ENCODE measurements around the gene SLC6A9.

SLC6A9 gene

GRCh38 chr1:44025816-44026215, 5.4 kb downstream of the SLC6A9 start:
- DNase-seq: no peak

- DNase-seq: no peak
Observed at GRCh38 chr1:44024903-44025525, 6.2 kb downstream of the SLC6A9 start.

GRCh38 chr1:44024031-44024902, 7.0 kb downstream of the SLC6A9 start:
- DNase-seq: no peak

GRCh38 chr1:44021581-44022321, 9.5 kb downstream of the SLC6A9 start:
- DNase-seq: no peak

- DNase-seq: no peak
Observed at GRCh38 chr1:44021156-44021555, 10.1 kb downstream of the SLC6A9 start.

- DNase-seq: no peak
Observed at GRCh38 chr1:44020464-44020863, 10.8 kb downstream of the SLC6A9 start.

GRCh38 chr1:44019466-44019948, 11.8 kb downstream of the SLC6A9 start:
- no peak for DNase-seq

- no peak for DNase-seq
Observed at GRCh38 chr1:44016890-44017400, 14.3 kb downstream of the SLC6A9 start.

- DNase-seq: no peak
Observed at GRCh38 chr1:44016041-44016889, 15.0 kb downstream of the SLC6A9 start.

GRCh38 chr1:44015206-44015605, 16.1 kb downstream of the SLC6A9 start:
- DNase-seq: no peak

GRCh38 chr1:44014365-44015104, 16.7 kb downstream of the SLC6A9 start:
- DNase-seq: no peak

- no peak for DNase-seq
Observed at GRCh38 chr1:44013949-44014348, 17.3 kb downstream of the SLC6A9 start.

GRCh38 chr1:44012941-44013609, 18.2 kb downstream of the SLC6A9 start:
- no peak for DNase-seq

- DNase-seq: no peak
Observed at GRCh38 chr1:44012404-44012803, 18.9 kb downstream of the SLC6A9 start.

- DNase-seq: no peak
Observed at GRCh38 chr1:44010935-44011471, 20.3 kb downstream of the SLC6A9 start.

GRCh38 chr1:44008259-44008658, 23.0 kb downstream of the SLC6A9 start:
- DNase-seq: no peak

- no peak for DNase-seq
Observed at GRCh38 chr1:44002606-44003157, 28.6 kb downstream of the SLC6A9 start.

- DNase-seq: no peak
Observed at GRCh38 chr1:44002165-44002564, 29.1 kb downstream of the SLC6A9 start.

- no peak for DNase-seq
Observed at GRCh38 chr1:44000122-44000665, 31.1 kb downstream of the SLC6A9 start.

- DNase-seq: no peak
Observed at GRCh38 chr1:43999455-43999854, 31.8 kb downstream of the SLC6A9 start.

Measured in activated CD4-positive, CD25-positive, alpha-beta regulatory T cell (primary cell).